GM23338 (cell line): ENCODE measurements around the gene TMEM59L. TPM values are rescaled to one million over a fixed set of nuclear protein-coding genes. Genes with fewer than 3 reads are reported as not detected.

Experiments
- ATAC-seq: fragments of 200-7000 bp; cut with Tn5 transposase; 3 replicates; pipeline ENCODE4 v1.9.1; 2020
- DNase-seq: peaks from one replicate; pipeline ENCODE4 v3.0.0-alpha.2; 2015; ENCODE audit warnings: low spot score
- H2AFZ ChIP-seq: fragments of 200-600 bp; sonication (generic); 2 replicates; pipeline ENCODE4 v1.8.0; 2016; ENCODE audit warnings: antibody characterized with exemption, mild to moderate bottlenecking, moderate library complexity
- H3F3A ChIP-seq: fragments of 200-600 bp; sonication (generic); replicated peaks from 2 replicates; pipeline ENCODE4 v1.8.0; 2017; ENCODE audit warnings: antibody characterized with exemption, mixed run types, low read depth
- H3K27ac ChIP-seq: fragments of 200-600 bp; sonication (generic); 2 replicates; pipeline ENCODE4 v1.6.1; 2016; ENCODE audit warnings: low read depth
- H3K27me3 ChIP-seq: fragments of 200-600 bp; sonication (generic); 2 replicates; pipeline ENCODE4 v1.8.0; 2016; ENCODE audit warnings: mild to moderate bottlenecking, mixed run types, moderate library complexity; ENCODE audit not compliant: insufficient read depth
- H3K36me3 ChIP-seq: fragments of 200-600 bp; sonication (generic); 2 replicates; pipeline ENCODE4 v1.8.0; 2016; ENCODE audit warnings: mild to moderate bottlenecking; ENCODE audit not compliant: insufficient read depth
- H3K4me1 ChIP-seq: fragments of 200-600 bp; sonication (generic); 2 replicates; pipeline ENCODE4 v1.8.0; 2016; ENCODE audit warnings: mild to moderate bottlenecking, moderate library complexity; ENCODE audit not compliant: insufficient read depth
- H3K4me2 ChIP-seq: fragments of 200-600 bp; sonication (generic); 2 replicates; pipeline ENCODE4 v1.7.1; 2017; ENCODE audit warnings: mixed run types
- H3K4me3 ChIP-seq: fragments of 200-600 bp; sonication (generic); 2 replicates; pipeline ENCODE4 v1.6.1; 2016; ENCODE audit warnings: mixed run types
- H3K79me2 ChIP-seq: fragments of 200-600 bp; sonication (generic); replicated peaks from 2 replicates; pipeline ENCODE4 v1.8.0; 2017; ENCODE audit warnings: mild to moderate bottlenecking; ENCODE audit not compliant: insufficient read depth
- H3K9me2 ChIP-seq: fragments of 200-600 bp; sonication (generic); 2 replicates; pipeline ENCODE4 v1.8.0; 2017; ENCODE audit not compliant: insufficient read depth
- H4K20me1 ChIP-seq: fragments of 200-600 bp; sonication (generic); replicated peaks from 2 replicates; pipeline ENCODE4 v1.8.0; 2017; ENCODE audit warnings: mild to moderate bottlenecking; ENCODE audit not compliant: insufficient read depth
- H3K27ac Mint-ChIP-seq: 2 replicates; pipeline ENCODE4 v1.8.0; 2020; ENCODE audit warnings: inconsistent platforms, mild to moderate bottlenecking, moderate library complexity, mixed read lengths
- H3K27me3 Mint-ChIP-seq: 3 replicates; pipeline ENCODE4 v1.8.0; 2022; ENCODE audit warnings: low read depth, mild to moderate bottlenecking, moderate library complexity, mixed read lengths, inconsistent platforms; ENCODE audit not compliant: insufficient read depth, poor library complexity
- H3K36me3 Mint-ChIP-seq: 3 replicates; pipeline ENCODE4 v1.8.0; 2021; ENCODE audit warnings: low read depth, mild to moderate bottlenecking, inconsistent platforms, moderate library complexity, mixed read lengths
- H3K4me1 Mint-ChIP-seq: 3 replicates; pipeline ENCODE4 v1.8.0; 2020; ENCODE audit warnings: mild to moderate bottlenecking, inconsistent platforms, mixed read lengths
- H3K4me3 Mint-ChIP-seq: 3 replicates; pipeline ENCODE4 v1.8.0; 2021; ENCODE audit warnings: moderate library complexity, mild to moderate bottlenecking, inconsistent platforms, mixed read lengths
- H3K9me3 Mint-ChIP-seq: 3 replicates; pipeline ENCODE4 v1.8.0; 2020; ENCODE audit warnings: moderate library complexity, mild to moderate bottlenecking, inconsistent platforms, mixed read lengths
- CREB1 ChIP-seq: fragments of 250-450 bp; sonication (Bioruptor Pico); IDR thresholded peaks from 2 replicates; pipeline ENCODE4 v1.5.0; 2020; ENCODE audit warnings: low read depth, mild to moderate bottlenecking, moderate library complexity
- EZH2 ChIP-seq: fragments of 200-600 bp; sonication (generic); IDR thresholded peaks from one replicate; pipeline ENCODE4 v1.8.0; 2017; ENCODE audit warnings: antibody characterized with exemption, mild to moderate bottlenecking, low read depth; ENCODE audit not compliant: unreplicated experiment
- EZH2phosphoT487 ChIP-seq: fragments of 200-600 bp; sonication (generic); IDR thresholded peaks from one replicate; pipeline ENCODE4 v1.8.1; 2018; ENCODE audit warnings: antibody characterized with exemption; ENCODE audit not compliant: unreplicated experiment
- JUNB ChIP-seq: IDR thresholded peaks from one replicate; pipeline ENCODE4 v1.6.1; 2016; ENCODE audit warnings: antibody characterized with exemption; ENCODE audit not compliant: unreplicated experiment
- NANOG ChIP-seq: IDR thresholded peaks from 2 replicates; pipeline ENCODE4 v1.6.1; 2016; ENCODE audit warnings: antibody characterized with exemption, borderline replicate concordance
- POLR2AphosphoS5 ChIP-seq: IDR thresholded peaks from 2 replicates; pipeline ENCODE4 v1.6.1; 2016; ENCODE audit warnings: antibody characterized with exemption, low read depth
- STAT1 ChIP-seq: IDR thresholded peaks from one replicate; pipeline ENCODE4 v1.6.1; 2016; ENCODE audit warnings: antibody characterized with exemption; ENCODE audit not compliant: unreplicated experiment
- ZNF331 ChIP-seq: fragments of 250-450 bp; sonication (Bioruptor Pico); IDR thresholded peaks from 2 replicates; pipeline ENCODE4 v1.5.0; 2020; ENCODE audit warnings: low read depth, mild to moderate bottlenecking, moderate library complexity
- polyA plus RNA-seq: library from polyadenylated mRNA; unstranded; fragments of >200 nt; fragmentation: Nextera tagmentation; extraction: Ambion mirVana; gene quantifications from 2 replicates; pipeline ENCODE4 v1.2.1, GENCODE V29; 2016
- total RNA-seq: library from RNA; depleted of rRNA; stranded (reverse); fragments of >200 nt; shearing (Covaris generic); gene quantifications from 2 replicates; pipeline ENCODE4 v1.2.3, GENCODE V29; 2014
- TF ChIP-seq, protein P1 (sequence below): fragments of 250-450 bp; sonication (Bioruptor Pico); IDR thresholded peaks from 2 replicates; pipeline ENCODE4 v1.5.0; 2020; ENCODE audit warnings: mild to moderate bottlenecking, moderate library complexity
- TF ChIP-seq, protein P2 (sequence below), 2 experiments: fragments of 200-600 bp in 1 of 2; sonication (generic) in 1 of 2; conservative IDR thresholded peaks; 2 replicates each; pipeline versions ENCODE4 v1.5.1 to v1.6.1; 2016 to 2017; ENCODE audit warnings: antibody characterized with exemption in 2 of 2, low read depth in 2 of 2, mild to moderate bottlenecking in 2 of 2, moderate library complexity in 1 of 2
- TF ChIP-seq, protein P3 (sequence below): IDR thresholded peaks from 2 replicates; pipeline ENCODE4 v1.6.1; 2016; ENCODE audit warnings: antibody characterized with exemption

The TMEM59L gene
- total and polyA plus RNA-seq, 2 experiments from 2014 or later = 9.8 to 15.7 TPM

DNA sequence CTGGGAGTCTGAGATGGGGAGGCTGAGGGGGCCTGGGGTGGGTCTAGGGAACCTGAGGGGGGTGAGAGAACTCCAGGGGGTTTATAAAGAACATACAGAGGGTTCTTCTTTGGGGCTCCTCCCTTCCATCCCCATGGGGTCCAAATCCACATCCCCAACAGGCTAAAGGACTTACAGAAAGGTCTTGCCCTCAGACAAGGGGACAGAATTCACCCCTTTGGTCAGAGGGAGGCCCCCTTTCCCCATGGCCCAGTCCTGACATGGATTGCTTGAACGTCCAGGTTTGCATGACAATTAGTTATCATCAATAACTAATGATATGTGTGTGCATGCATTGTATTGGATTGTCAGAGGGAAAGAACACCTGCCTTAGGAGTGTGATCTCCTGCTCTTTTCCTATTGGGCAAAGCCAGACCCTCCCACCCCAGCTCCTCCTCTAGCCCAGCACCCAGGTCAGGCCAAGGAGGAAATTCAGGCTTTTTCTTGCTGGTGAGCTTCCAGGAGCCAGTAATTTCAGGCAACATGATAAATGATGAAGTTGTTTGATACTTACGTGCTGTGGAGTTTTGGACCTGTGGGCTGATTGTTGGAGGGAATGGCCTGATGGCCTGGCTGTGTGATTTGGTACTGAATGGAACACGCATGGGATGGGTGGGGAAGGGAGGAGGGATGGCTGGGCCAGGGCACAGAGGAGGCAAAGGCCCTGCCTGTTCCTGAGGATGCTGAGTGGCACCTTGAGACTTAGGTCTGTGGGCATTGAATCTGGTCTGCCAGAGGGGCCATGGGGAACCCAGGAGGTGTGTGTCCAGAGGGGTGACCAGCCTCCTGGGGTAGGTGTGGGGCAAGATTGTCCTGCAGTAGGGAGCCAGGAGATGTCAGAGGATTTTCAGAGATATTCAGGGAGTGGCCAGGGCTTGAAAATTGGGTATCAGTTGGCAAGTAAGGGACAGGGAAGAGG lies 25.3 kb downstream of the TMEM59L start (continued):
- TF ChIP-seq, protein P1, sequence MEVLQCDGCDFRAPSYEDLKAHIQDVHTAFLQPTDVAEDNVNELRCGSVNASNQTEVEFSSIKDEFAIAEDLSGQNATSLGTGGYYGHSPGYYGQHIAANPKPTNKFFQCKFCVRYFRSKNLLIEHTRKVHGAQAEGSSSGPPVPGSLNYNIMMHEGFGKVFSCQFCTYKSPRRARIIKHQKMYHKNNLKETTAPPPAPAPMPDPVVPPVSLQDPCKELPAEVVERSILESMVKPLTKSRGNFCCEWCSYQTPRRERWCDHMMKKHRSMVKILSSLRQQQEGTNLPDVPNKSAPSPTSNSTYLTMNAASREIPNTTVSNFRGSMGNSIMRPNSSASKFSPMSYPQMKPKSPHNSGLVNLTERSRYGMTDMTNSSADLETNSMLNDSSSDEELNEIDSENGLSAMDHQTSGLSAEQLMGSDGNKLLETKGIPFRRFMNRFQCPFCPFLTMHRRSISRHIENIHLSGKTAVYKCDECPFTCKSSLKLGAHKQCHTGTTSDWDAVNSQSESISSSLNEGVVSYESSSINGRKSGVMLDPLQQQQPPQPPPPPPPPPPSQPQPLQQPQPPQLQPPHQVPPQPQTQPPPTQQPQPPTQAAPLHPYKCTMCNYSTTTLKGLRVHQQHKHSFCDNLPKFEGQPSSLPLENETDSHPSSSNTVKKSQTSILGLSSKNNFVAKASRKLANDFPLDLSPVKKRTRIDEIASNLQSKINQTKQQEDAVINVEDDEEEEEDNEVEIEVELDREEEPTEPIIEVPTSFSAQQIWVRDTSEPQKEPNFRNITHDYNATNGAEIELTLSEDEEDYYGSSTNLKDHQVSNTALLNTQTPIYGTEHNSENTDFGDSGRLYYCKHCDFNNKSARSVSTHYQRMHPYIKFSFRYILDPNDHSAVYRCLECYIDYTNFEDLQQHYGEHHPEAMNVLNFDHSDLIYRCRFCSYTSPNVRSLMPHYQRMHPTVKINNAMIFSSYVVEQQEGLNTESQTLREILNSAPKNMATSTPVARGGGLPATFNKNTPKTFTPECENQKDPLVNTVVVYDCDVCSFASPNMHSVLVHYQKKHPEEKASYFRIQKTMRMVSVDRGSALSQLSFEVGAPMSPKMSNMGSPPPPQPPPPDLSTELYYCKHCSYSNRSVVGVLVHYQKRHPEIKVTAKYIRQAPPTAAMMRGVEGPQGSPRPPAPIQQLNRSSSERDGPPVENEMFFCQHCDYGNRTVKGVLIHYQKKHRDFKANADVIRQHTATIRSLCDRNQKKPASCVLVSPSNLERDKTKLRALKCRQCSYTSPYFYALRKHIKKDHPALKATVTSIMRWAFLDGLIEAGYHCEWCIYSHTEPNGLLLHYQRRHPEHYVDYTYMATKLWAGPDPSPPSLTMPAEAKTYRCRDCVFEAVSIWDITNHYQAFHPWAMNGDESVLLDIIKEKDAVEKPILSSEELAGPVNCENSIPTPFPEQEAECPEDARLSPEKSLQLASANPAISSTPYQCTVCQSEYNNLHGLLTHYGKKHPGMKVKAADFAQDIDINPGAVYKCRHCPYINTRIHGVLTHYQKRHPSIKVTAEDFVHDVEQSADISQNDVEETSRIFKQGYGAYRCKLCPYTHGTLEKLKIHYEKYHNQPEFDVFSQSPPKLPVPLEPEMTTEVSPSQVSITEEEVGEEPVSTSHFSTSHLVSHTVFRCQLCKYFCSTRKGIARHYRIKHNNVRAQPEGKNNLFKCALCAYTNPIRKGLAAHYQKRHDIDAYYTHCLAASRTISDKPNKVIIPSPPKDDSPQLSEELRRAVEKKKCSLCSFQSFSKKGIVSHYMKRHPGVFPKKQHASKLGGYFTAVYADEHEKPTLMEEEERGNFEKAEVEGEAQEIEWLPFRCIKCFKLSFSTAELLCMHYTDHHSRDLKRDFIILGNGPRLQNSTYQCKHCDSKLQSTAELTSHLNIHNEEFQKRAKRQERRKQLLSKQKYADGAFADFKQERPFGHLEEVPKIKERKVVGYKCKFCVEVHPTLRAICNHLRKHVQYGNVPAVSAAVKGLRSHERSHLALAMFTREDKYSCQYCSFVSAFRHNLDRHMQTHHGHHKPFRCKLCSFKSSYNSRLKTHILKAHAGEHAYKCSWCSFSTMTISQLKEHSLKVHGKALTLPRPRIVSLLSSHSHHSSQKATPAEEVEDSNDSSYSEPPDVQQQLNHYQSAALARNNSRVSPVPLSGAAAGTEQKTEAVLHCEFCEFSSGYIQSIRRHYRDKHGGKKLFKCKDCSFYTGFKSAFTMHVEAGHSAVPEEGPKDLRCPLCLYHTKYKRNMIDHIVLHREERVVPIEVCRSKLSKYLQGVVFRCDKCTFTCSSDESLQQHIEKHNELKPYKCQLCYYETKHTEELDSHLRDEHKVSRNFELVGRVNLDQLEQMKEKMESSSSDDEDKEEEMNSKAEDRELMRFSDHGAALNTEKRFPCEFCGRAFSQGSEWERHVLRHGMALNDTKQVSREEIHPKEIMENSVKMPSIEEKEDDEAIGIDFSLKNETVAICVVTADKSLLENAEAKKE (CRISPR knock-in tag) = no peak

DNA sequence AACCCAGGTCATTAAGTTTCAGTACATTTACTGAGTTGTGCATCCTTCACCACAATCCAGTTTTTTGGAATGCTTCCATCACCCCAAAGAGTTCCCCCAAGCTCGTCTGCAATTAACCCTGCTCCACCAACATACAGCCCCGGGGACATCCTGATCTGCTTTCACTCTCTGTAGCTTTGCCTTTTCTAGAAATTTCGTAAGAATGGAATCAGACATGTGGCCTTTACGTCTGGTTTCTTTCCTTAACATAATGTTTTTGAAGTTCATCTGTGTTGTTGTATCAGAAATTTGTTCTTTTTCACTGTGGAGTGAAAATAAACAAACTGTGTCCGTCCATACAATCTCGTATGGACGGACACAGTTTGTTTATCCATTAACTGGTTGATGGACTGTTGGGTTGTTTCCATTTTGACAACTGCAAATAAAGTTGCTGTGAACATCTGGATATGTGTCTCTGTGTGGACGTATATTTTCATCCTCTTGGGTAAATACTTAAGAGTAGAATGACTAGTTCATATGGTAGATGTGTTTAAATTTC lies 27.1 kb downstream of the TMEM59L start:
- H4K20me1 ChIP-seq = peaks cover 13% of the 10 kb centered on the region
- H3K4me3 ChIP-seq = no peak overlapping the region
- Mint-ChIP-seq H3K27me3 (peaks cover 10% of the 10 kb centered on the region), H3K9me3 (no peaks in the 10 kb centered on the region), H3K27ac (no peak overlapping the region), H3K4me3 (no peak overlapping the region), H3K36me3 (peaks cover 4% of the 10 kb centered on the region; the same call in 1 of the 3 replicates), H3K4me1 (peaks cover 17% of the 10 kb centered on the region)
- H3K4me1 ChIP-seq = peaks cover 23% of the 10 kb centered on the region
- H2AFZ ChIP-seq = no peak overlapping the region
- H3K79me2 ChIP-seq = peaks cover 21% of the 10 kb centered on the region
- H3K27ac ChIP-seq = no peak overlapping the region
- peaks cover 7% of the 10 kb centered on the region for H3K27me3 ChIP-seq
- ATAC-seq = no peak
- no peak for DNase-seq
- H3K9me2 ChIP-seq = no peaks in the 10 kb centered on the region; the same call in 1 of the 2 replicates
- no peak overlapping the region for H3K4me2 ChIP-seq
- no peaks in the 10 kb centered on the region for H3K36me3 ChIP-seq
- no peaks in the 10 kb centered on the region; the same call in 1 of the 2 replicates for H3F3A ChIP-seq
- TF ChIP-seq EZH2 (no peak), JUNB (no peak), NANOG (no peak), EZH2phosphoT487 (no peak), POLR2AphosphoS5 (no peak), ZNF331 (CRISPR knock-in tag) (no peak), STAT1 (no peak), CREB1 (CRISPR knock-in tag) (no peak)
- TF ChIP-seq, protein P2, sequence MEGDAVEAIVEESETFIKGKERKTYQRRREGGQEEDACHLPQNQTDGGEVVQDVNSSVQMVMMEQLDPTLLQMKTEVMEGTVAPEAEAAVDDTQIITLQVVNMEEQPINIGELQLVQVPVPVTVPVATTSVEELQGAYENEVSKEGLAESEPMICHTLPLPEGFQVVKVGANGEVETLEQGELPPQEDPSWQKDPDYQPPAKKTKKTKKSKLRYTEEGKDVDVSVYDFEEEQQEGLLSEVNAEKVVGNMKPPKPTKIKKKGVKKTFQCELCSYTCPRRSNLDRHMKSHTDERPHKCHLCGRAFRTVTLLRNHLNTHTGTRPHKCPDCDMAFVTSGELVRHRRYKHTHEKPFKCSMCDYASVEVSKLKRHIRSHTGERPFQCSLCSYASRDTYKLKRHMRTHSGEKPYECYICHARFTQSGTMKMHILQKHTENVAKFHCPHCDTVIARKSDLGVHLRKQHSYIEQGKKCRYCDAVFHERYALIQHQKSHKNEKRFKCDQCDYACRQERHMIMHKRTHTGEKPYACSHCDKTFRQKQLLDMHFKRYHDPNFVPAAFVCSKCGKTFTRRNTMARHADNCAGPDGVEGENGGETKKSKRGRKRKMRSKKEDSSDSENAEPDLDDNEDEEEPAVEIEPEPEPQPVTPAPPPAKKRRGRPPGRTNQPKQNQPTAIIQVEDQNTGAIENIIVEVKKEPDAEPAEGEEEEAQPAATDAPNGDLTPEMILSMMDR (conservative IDR thresholded peaks at IDR 0.05; ENCODE audit: low read depth in 2 of 2) = no peak
- TF ChIP-seq, protein P3, sequence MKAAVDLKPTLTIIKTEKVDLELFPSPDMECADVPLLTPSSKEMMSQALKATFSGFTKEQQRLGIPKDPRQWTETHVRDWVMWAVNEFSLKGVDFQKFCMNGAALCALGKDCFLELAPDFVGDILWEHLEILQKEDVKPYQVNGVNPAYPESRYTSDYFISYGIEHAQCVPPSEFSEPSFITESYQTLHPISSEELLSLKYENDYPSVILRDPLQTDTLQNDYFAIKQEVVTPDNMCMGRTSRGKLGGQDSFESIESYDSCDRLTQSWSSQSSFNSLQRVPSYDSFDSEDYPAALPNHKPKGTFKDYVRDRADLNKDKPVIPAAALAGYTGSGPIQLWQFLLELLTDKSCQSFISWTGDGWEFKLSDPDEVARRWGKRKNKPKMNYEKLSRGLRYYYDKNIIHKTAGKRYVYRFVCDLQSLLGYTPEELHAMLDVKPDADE = no peak
